Epidermal melanocyte (primary cell): ENCODE measurements around the gene AZIN2.
A peak's percentile ranks its signal among the peaks of the same experiment; 100 is the strongest.

ENCODE experiments used
- DNase-seq: peaks from one replicate; pipeline ENCODE4 v3.0.0; 2011; ENCODE audit warnings: low spot score; ENCODE audit not compliant: insufficient read length

Gene AZIN2

GRCh38 chr1:33150522-33150921, 69.6 kb downstream of the AZIN2 start:
- DNase-seq: no peak

GRCh38 chr1:33151116-33151515, 70.2 kb downstream of the AZIN2 start:
- DNase-seq: no peak

- peak; percentile 44 for DNase-seq
Observed at GRCh38 chr1:33152685-33153432, 71.9 kb downstream of the AZIN2 start.

GRCh38 chr1:33153650-33154049, 72.7 kb downstream of the AZIN2 start:
- DNase-seq: no peak

- DNase-seq: no peak
Observed at GRCh38 chr1:33155877-33156538, 75.1 kb downstream of the AZIN2 start.

- DNase-seq: no peak
Observed at GRCh38 chr1:33157131-33157530, 76.2 kb downstream of the AZIN2 start.

GRCh38 chr1:33158366-33158765, 77.4 kb downstream of the AZIN2 start:
- DNase-seq: no peak

- no peak for DNase-seq
Observed at GRCh38 chr1:33159577-33159976, 78.6 kb downstream of the AZIN2 start.

GRCh38 chr1:33161061-33161681, 80.2 kb downstream of the AZIN2 start:
- DNase-seq: peak; percentile 73

GRCh38 chr1:33162141-33162540, 81.2 kb downstream of the AZIN2 start:
- no peak for DNase-seq

GRCh38 chr1:33163621-33164519, 82.9 kb downstream of the AZIN2 start:
- no peak for DNase-seq

- no peak for DNase-seq
Observed at GRCh38 chr1:33165209-33165608, 84.3 kb downstream of the AZIN2 start.

- DNase-seq: no peak
Observed at GRCh38 chr1:33165809-33166208, 84.9 kb downstream of the AZIN2 start.

GRCh38 chr1:33167650-33168447, 86.9 kb downstream of the AZIN2 start:
- no peak for DNase-seq

GRCh38 chr1:33168556-33169289, 87.8 kb downstream of the AZIN2 start:
- DNase-seq: no peak

GRCh38 chr1:33169290-33170055, 88.5 kb downstream of the AZIN2 start:
- no peak for DNase-seq
